ENCODE measurements around the gene PRPSAP2. TPM values are rescaled to one million over a fixed set of nuclear protein-coding genes. Genes with fewer than 3 reads are reported as not detected.
"Not testable (repeated sequence)": the region's sequence is repeated elsewhere in the genome, so short reads cannot be mapped to it uniquely, and the experiment has no call there.

The PRPSAP2 gene
- total and polyA plus RNA-seq, 2 donors, result 19.2 to 47.2 TPM

DNA sequence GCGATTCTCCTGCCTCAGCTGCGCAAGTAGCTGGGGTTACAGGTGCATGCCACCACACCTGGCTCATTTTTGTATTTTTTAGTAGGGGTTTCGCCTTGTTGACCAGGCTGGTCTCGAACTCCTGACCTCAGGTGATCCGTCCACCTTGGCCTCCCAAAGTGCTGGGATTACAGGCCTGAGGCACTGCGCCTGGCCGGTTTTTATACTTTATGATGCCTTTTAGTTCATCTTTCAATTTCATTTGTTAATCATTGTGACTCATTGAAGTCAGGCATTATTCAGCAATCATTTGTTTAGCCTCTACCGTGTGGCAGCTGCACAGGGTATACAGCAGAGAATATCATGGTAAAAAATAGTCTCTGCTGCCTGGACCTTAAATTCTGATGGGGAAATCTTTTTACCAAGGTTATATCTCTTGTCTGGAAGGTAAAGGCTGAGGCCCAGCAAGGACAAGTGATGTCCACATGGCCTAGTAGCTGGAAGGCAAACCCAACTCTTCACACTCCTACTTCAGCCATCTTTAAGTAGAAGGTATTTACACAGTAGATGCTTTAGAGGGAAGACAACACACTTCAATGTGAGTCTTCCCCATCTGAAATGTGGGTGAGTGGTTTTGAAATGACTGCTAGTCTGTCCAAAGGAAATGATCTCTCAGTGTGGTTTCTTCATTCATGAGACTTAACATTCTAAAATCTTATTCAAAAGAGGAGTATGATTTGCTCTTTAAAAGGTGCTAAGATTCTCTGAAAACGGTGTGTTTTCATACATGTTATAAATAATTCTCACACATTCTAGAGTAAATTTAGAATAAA lies 2.4 kb downstream of the PRPSAP2 start:
- Histone ChIP-seq H3K27ac (ENCODE audit: low read depth) (no peak overlapping the region), H3K4me3 (ENCODE audit: low read depth, low read length) (no peak overlapping the region), H3K4me1 (ENCODE audit: insufficient read depth) (no peaks in the 10 kb centered on the region), H3K36me3 (ENCODE audit: insufficient read depth) (no peaks in the 10 kb centered on the region)
- no peak for DNase-seq (ENCODE audit: extremely low spot score)
- 93% methylated on average over 9 of the region's 9 CpGs for WGBS

DNA sequence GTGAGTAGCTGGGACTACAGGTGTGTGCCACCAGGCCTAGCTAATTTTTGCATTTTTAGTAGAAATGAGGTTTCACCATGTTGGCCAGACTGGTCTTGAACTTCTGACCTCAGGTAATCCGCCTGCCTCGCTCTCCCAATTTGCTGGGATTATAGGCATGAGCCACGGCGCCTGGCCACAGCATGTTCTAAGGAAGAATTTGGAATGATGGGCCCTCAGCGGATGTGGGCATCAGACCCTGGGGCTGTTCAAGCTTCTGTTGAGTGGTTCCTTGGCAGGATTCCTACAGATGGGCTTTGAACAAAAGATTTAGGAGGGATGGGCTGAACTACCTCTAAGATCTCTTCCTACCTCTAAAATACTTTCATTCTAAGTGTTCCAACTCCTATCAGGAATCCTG lies 4.1 kb downstream of the PRPSAP2 start:
- Histone ChIP-seq H3K27ac (ENCODE audit: low read depth) (no peak overlapping the region), H3K4me3 (ENCODE audit: low read depth, low read length) (no peak overlapping the region), H3K4me1 (ENCODE audit: insufficient read depth) (no peaks in the 10 kb centered on the region), H3K36me3 (ENCODE audit: insufficient read depth) (no peaks in the 10 kb centered on the region)
- 91% methylated on average over 5 of the region's 5 CpGs for WGBS
- no peak for DNase-seq (ENCODE audit: extremely low spot score)

DNA sequence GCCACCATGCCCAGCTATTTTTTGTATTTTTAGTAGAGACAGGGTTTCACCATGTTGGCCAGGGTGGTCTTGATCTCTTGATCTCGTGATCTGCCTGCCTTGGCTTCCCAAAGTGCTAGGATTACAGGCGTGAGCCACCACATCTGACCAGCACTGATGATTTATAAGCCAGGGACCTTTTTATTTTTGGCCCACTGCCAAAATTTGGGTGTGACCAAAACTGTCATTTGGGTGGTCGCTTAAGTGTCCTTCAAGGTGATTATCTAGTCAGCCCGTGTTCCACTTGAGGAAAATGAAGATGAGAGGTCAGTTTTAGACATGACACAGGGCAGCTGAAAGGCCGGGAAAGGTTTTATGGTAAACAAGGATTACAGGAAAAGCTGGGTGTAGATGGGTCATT lies 7.1 kb downstream of the PRPSAP2 start:
- H3K4me1 ChIP-seq (ENCODE audit: insufficient read depth); H3K36me3 ChIP-seq (ENCODE audit: insufficient read depth); H3K4me3 ChIP-seq (ENCODE audit: low read depth, low read length); DNase-seq (ENCODE audit: extremely low spot score); H3K27ac ChIP-seq (ENCODE audit: low read depth): not testable (repeated sequence)
- WGBS, result 61% methylated on average over 5 of the region's 5 CpGs

DNA sequence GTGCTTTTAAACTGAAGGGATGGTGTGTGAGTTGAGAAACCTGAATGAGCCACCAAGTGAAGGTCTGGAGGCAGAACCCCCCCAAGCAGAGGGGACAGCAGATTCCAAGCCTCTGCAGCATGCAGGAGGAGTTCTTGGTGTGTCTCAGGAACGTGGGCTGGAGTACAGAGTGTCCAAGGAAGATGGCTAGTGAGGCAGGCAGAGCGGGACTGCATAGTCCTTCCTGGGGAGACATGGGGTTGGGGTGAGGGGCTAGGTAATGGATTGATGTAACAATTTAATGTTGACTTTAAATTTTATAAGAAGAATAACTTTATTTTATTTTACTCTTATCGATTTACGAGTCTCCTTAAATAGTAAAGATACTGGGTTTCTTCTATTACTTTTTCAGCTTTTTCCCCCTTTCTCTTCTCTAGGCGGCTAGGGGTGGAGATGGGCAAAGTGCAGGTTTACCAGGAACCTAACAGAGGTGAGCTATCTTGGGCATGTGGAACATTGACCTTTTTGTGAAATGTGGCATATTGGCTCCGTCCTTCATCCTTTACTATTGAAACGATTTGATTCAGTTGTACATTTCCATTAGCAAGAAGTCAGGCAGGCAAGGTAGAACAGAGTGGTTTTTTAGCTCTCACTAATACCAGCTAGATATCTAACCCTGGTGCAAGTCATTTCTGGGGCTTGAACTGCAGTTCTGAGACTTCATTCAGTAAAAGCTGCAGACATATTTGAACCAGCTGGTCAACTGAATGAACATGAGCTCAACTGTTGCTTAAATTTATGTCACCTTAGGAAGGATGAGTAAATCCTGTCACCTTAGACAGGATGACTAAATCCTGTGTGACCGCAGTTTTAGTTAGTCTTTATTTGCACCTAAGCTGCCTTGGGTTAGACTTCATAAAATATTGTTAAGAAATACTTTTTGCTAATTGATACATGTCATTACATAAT lies 9.2 kb downstream of the PRPSAP2 start:
- H3K4me1 ChIP-seq (ENCODE audit: insufficient read depth), result no peaks in the 10 kb centered on the region
- 85% methylated on average over 8 of the region's 8 CpGs for WGBS
- no peak for DNase-seq (ENCODE audit: extremely low spot score)
- H3K36me3 ChIP-seq (ENCODE audit: insufficient read depth), result no peaks in the 10 kb centered on the region
- H3K27ac ChIP-seq (ENCODE audit: low read depth), result no peak overlapping the region
- H3K4me3 ChIP-seq (ENCODE audit: low read depth, low read length), result no peak overlapping the region

DNA sequence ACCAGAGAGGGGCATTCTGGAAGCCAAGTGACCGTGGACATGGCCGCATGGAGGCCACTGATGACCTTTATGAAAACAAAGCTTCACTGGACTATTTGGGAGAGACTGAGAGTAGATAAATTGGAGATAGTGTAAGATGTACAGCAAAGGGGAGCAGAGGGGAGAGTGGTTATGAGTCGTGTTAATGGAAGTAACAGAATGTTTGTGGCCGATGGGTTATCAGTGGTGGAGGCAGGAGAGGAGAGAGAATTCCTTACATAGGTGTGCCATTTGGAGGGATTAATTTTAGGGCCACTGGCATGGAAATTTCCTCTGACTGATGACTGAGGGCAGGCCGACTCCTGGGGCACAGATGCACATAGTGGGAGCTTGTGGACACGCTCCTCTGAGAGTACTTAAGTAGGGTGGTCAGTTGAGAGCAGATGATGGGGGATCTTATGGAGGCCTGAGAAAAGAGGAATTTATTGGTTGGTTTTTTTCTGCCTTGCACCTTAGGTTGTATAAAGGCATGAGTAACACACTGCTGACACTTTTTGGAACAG lies 19.2 kb downstream of the PRPSAP2 start:
- DNase-seq (ENCODE audit: extremely low spot score), result no peak
- WGBS, result 90% methylated on average over 6 of the region's 6 CpGs
- H3K36me3 ChIP-seq (ENCODE audit: insufficient read depth), result peaks cover 3% of the 10 kb centered on the region
- H3K4me1 ChIP-seq (ENCODE audit: insufficient read depth), result no peaks in the 10 kb centered on the region
- H3K4me3 ChIP-seq (ENCODE audit: low read depth, low read length), result no peak overlapping the region
- H3K27ac ChIP-seq (ENCODE audit: low read depth), result no peak overlapping the region

DNA sequence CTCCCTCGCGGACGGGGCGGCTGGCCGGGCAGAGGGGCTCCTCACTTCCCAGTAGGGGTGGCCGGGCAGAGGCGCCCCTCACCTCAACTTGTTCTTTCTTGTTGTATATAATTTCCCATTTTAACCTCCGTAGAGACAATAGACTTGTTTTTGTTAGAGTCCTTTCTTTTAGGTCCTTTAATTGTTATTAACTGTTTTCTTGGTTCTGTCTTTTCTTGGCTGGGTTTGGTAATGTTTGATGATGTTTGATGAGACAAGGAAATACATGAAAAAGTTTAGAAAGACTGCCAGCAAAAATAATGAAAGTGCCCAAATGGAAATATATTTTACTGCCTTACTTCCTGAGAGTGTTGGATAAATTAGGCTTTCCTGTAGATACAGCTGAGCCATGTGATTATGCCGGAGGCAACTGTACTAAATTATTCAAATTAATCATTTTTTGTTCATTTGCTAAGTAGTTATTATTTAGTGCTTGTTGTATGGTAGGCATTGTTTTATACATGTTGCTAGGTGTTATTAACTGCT lies 30.9 kb downstream of the PRPSAP2 start:
- peaks cover 2% of the 10 kb centered on the region for H3K36me3 ChIP-seq (ENCODE audit: insufficient read depth)
- no peak for DNase-seq (ENCODE audit: extremely low spot score)
- no peak overlapping the region for H3K27ac ChIP-seq (ENCODE audit: low read depth)
- WGBS, result 92% methylated on average over 7 of the region's 9 CpGs
- H3K4me3 ChIP-seq (ENCODE audit: low read depth, low read length), result no peak overlapping the region
- H3K4me1 ChIP-seq (ENCODE audit: insufficient read depth), result no peaks in the 10 kb centered on the region

DNA sequence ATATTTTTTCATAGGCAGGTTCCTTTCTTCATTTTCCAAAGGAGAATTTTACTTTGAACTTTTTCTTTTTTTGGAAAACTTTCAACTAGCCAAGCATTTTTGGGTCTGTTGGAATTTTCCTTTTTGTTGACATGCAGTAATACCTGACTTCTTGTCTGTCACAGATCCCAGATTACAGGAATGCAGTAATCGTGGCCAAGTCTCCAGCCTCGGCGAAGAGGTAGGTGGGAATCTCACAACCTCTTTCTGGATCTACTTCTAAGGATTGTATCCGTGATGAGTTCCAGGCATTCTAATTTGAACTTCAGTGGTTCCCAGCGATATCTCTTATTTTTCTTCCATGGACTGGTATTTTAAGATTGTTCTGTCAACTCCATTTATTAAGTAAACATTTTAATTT lies 31.7 kb downstream of the PRPSAP2 start:
- 66% methylated on average over 5 of the region's 5 CpGs for WGBS
- DNase-seq (ENCODE audit: extremely low spot score), result no peak
- Histone ChIP-seq H3K4me3 (ENCODE audit: low read depth, low read length) (no peak overlapping the region), H3K36me3 (ENCODE audit: insufficient read depth) (peaks cover 2% of the 10 kb centered on the region), H3K27ac (ENCODE audit: low read depth) (no peak overlapping the region), H3K4me1 (ENCODE audit: insufficient read depth) (no peaks in the 10 kb centered on the region)

DNA sequence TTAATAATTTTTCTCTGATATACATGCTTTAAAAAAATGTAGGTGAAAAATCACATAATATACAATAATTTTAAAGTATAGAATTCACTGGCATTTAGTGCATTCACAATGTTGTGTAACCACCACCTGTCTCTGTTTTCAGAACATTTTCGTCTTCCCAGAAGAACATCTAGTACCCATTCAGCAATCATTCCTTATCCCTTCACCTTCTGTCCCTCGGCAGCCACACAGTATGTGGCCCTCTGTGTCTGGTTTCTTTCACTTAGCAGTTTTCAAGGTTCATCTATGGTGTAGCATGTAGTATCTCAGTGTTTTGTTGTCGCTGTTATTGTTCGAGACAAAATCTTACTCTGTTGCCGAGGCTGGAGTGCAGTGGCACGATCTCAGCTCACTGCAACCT lies 33.6 kb downstream of the PRPSAP2 start:
- 89% methylated on average over 6 of the region's 6 CpGs for WGBS
- Histone ChIP-seq H3K27ac (ENCODE audit: low read depth) (no peak overlapping the region), H3K4me1 (ENCODE audit: insufficient read depth) (no peaks in the 10 kb centered on the region), H3K4me3 (ENCODE audit: low read depth, low read length) (no peak overlapping the region), H3K36me3 (ENCODE audit: insufficient read depth) (peaks cover 2% of the 10 kb centered on the region)
- no peak for DNase-seq (ENCODE audit: extremely low spot score)

DNA sequence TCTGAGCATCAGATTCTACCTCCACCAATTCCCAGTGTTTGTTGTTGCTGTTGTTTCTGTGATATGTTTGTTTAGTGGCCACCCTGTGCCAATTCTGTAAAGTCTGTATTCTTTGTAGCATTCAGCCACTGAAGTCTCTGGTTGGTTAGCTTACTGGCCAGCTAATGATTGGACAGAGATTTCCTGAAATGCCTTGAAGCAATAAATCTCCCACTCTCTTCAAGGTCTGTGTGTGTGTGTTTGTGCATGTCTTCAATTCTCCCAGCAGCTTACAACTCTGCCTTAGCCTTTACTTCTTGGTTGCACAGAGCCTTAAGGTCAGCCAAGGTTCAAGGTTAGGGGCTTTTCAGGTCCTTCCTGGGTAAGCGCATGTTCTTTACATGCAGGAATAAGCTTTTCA lies 38.2 kb downstream of the PRPSAP2 start:
- no peaks in the 10 kb centered on the region for H3K4me1 ChIP-seq (ENCODE audit: insufficient read depth)
- DNase-seq (ENCODE audit: extremely low spot score), result no peak
- 90% methylated on average over 1 of the region's 1 CpG for WGBS
- no peak overlapping the region for H3K4me3 ChIP-seq (ENCODE audit: low read depth, low read length)
- peaks cover 2% of the 10 kb centered on the region for H3K36me3 ChIP-seq (ENCODE audit: insufficient read depth)
- H3K27ac ChIP-seq (ENCODE audit: low read depth), result no peak overlapping the region

DNA sequence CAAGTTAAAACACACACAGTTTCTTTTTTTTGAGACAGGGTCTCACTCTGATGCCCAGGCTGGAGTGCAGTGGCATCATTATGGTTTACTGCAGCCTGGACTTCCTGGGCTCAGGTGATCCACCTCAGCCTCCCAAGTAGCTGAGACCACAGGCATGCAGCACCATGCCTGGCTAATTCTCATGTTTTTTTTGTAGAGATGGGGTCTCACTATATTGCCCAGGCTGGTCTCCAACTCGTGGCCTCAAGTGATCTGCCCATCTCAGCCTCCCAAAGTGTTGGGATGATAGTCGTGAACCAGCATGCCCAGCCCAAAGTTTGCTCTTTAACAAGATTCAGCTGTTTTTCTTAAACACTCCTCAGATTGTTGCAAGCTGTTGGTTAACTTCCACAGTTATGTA lies 39.0 kb downstream of the PRPSAP2 start:
- no peaks in the 10 kb centered on the region for H3K4me1 ChIP-seq (ENCODE audit: insufficient read depth)
- no peak overlapping the region for H3K4me3 ChIP-seq (ENCODE audit: low read depth, low read length)
- WGBS, result 87% methylated on average over 2 of the region's 2 CpGs
- no peak overlapping the region for H3K27ac ChIP-seq (ENCODE audit: low read depth)
- H3K36me3 ChIP-seq (ENCODE audit: insufficient read depth), result peaks cover under 1% of the 10 kb centered on the region
- DNase-seq (ENCODE audit: extremely low spot score), result no peak

DNA sequence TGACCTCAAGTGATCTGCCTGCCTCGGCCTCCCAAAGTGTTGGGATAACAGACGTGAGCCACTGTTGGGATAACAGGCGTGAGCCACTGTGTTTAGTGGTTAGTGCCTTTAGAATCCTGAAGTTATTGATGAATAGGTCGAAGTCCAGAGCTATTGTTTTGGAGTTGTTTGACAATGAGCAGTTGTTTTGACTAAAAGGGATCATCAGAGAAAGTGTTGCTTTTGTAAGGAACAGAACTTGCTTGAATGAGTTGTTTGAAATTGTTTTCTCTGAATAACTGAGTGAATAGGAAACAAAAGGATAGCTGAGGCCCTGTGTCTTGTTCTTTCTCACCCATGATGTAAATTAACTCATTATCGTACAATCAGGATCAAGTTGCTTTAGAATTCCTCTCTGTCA lies 46.6 kb downstream of the PRPSAP2 start:
- H3K4me1 ChIP-seq (ENCODE audit: insufficient read depth), result no peaks in the 10 kb centered on the region
- DNase-seq (ENCODE audit: extremely low spot score), result no peak
- H3K27ac ChIP-seq (ENCODE audit: low read depth), result no peak overlapping the region
- H3K4me3 ChIP-seq (ENCODE audit: low read depth, low read length), result no peak overlapping the region
- WGBS, result 94% methylated on average over 5 of the region's 5 CpGs
- H3K36me3 ChIP-seq (ENCODE audit: insufficient read depth), result no peaks in the 10 kb centered on the region

DNA sequence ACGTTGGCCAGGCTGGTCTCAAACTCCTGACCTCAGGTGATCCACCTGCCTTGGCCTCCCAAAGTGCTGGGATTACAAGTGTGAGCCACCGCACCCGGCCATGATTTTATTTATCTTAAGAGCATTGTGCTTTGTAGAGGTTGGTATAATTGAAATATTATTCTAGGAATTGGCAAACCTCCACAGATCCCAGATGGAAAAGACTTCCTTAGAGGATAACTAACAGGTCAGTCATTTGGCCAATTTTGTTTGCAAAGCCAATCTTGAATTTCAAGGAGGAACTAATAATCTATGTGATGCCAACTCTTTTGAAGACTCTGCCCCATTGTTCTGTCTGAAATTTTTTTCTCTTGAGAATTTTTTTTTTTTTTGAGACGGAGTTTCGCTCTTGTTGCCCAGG lies 47.3 kb downstream of the PRPSAP2 start:
- DNase-seq (ENCODE audit: extremely low spot score), result no peak
- Histone ChIP-seq H3K36me3 (ENCODE audit: insufficient read depth) (no peaks in the 10 kb centered on the region), H3K27ac (ENCODE audit: low read depth) (no peak overlapping the region), H3K4me3 (ENCODE audit: low read depth, low read length) (no peak overlapping the region), H3K4me1 (ENCODE audit: insufficient read depth) (no peaks in the 10 kb centered on the region)
- WGBS, result 80% methylated on average over 5 of the region's 5 CpGs

DNA sequence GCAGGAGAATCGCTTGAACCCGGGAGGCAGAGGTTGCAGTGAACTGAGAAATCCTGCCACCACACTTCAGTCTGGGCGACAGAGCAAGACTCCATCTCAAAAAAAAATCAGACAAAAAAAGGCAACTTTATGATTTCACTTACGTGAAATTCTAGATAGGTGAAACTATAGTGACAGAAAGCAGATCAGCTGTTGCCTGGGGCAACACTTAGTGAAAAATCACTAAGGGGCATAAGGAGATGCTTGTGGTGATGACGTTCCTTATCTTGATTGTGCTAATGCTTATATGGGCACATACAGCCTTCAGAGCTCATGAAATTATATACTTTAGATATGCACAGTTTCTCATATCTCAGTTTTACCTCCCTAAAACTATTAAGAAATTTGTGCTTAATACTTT lies 52.4 kb downstream of the PRPSAP2 start:
- Histone ChIP-seq H3K36me3 (ENCODE audit: insufficient read depth) (no peaks in the 10 kb centered on the region), H3K4me1 (ENCODE audit: insufficient read depth) (no peaks in the 10 kb centered on the region), H3K4me3 (ENCODE audit: low read depth, low read length) (no peak overlapping the region), H3K27ac (ENCODE audit: low read depth) (no peak overlapping the region)
- WGBS, result 88% methylated on average over 5 of the region's 5 CpGs
- no peak for DNase-seq (ENCODE audit: extremely low spot score)

Measured in urinary bladder (tissue), 4 donors.